ENCODE results near the gene CAMSAP3.

- no peak for TF ChIP-seq CTCF (IDR thresholded peaks at IDR 0.05)
- TF ChIP-seq ZFX (IDR thresholded peaks at IDR 0.05; ENCODE audit: borderline replicate concordance): no peak
Measured at GRCh38 chr19:7598180-7598579, 2.5 kb downstream of the CAMSAP3 start.
